Aorta (tissue), 5 donors: ENCODE data around the gene CPEB4. TPM values are rescaled to one million over a fixed set of nuclear protein-coding genes. Genes with fewer than 3 reads are reported as not detected.
A peak's percentile ranks its signal among the peaks of the same experiment; 100 is the strongest.

Experiments
- ATAC-seq: fragments of 200-7000 bp; cut with Tn5 transposase; one replicate; pipeline ENCODE4 v1.9.1; 2022; ENCODE audit warnings: moderate library complexity; ENCODE audit not compliant: low FRiP score
- DNase-seq, 2 donors: peaks; one replicate each; pipeline ENCODE4 v3.0.0-alpha.2; 2020
- H3K27ac ChIP-seq, 2 donors: one replicate each; pipeline ENCODE4 v1.5.1; 2013; ENCODE audit warnings: low read length in 2 of 2, mild to moderate bottlenecking in 2 of 2, moderate library complexity in 2 of 2, control low read depth in 1 of 2, inconsistent platforms in 1 of 2, low read depth in 1 of 2
- H3K27me3 ChIP-seq, 2 donors: one replicate each; pipeline ENCODE4 v1.6.1; 2013; ENCODE audit warnings: control low read depth in 1 of 2, low read length in 1 of 2, mild to moderate bottlenecking in 1 of 2, moderate library complexity in 1 of 2; ENCODE audit not compliant: insufficient read depth in 2 of 2, control insufficient read depth in 1 of 2
- H3K36me3 ChIP-seq, 2 donors: one replicate each; pipeline ENCODE4 v1.6.1; 2013; ENCODE audit warnings: control low read depth in 1 of 2, low read length in 1 of 2, mild to moderate bottlenecking in 1 of 2; ENCODE audit not compliant: insufficient read depth in 2 of 2, control insufficient read depth in 1 of 2
- H3K4me1 ChIP-seq, 2 donors: one replicate each; pipeline ENCODE4 v1.6.1; 2013; ENCODE audit warnings: low read length in 2 of 2, control low read depth in 1 of 2, mild to moderate bottlenecking in 1 of 2, moderate library complexity in 1 of 2; ENCODE audit not compliant: insufficient read depth in 2 of 2, control insufficient read depth in 1 of 2
- H3K4me3 ChIP-seq, 2 donors: one replicate each; pipeline ENCODE4 v1.5.1; 2013; ENCODE audit warnings: low read length in 2 of 2, control low read depth in 1 of 2, mild to moderate bottlenecking in 1 of 2
- H3K9me3 ChIP-seq: one replicate; pipeline ENCODE4 v1.6.1; 2013; ENCODE audit warnings: mild to moderate bottlenecking, low read length; ENCODE audit not compliant: control insufficient read depth
- WGBS, 2 donors: extraction: QIAGEN DNeasy Blood & Tissue Kit; methylation state at CpG; one replicate each; pipeline ENCODE4 v1.1.7; 2013; 5-methylcytosine and 5-hydroxymethylcytosine counted together
- intact Hi-C, 2 donors: fragments of 100-400 bp; cut with DNase I; formaldehyde crosslinking; loops; one replicate each; pipeline versions ENCODE4 v1.14.2 to v1.15.0; 2022
- polyA plus RNA-seq, 2 donors: library from polyadenylated mRNA; stranded (reverse); fragments of 200-250 nt; gene quantifications; one replicate each; pipeline ENCODE4 v1.2.3, GENCODE V29; 2013
- total RNA-seq, 2 donors: library from RNA; stranded (reverse); fragmentation: NEBNext Ultra II Directional; extraction: Animal tissue kit (Norgen Biotek cat#: 25700); gene quantifications; one replicate each; pipeline ENCODE4 v1.2.1, GENCODE V29; 2021
- donor health status: healthy with polysubstance abuse.
- donor health status: Bipolar disorder and iron deficiency.
- donor health status: DM: no; HTN: no; CAD: no.
- donor health status: DM: no; HTN: no; CAD: no.
- donor health status: DM: yes; HTN: yes; CAD: no.

Gene CPEB4
- total and polyA plus RNA-seq, 4 donors = 9.0 to 80.1 (median 30.5) TPM

GRCh38 chr5:173968154-173968797, 80.1 kb downstream of the CPEB4 start:
- intact Hi-C loops = no loop called here
- H3K36me3 ChIP-seq = no peaks in the 10 kb centered on the region
- 63 to 70% methylated on average over 9 of the region's 9 CpGs for WGBS, 2 donors
- no peaks in the 10 kb centered on the region for H3K27me3 ChIP-seq
- no peaks in the 10 kb centered on the region for H3K9me3 ChIP-seq
- DNase-seq (no peak), ATAC-seq (no peak)
- peaks cover 0 to 1% of the 10 kb centered on the region in 2 donors for H3K4me1 ChIP-seq
- H3K4me3 ChIP-seq = no peak overlapping the region
- no peak overlapping the region for H3K27ac ChIP-seq

GRCh38 chr5:173969167-173970049, 81.3 kb downstream of the CPEB4 start:
- H3K27me3 ChIP-seq = no peaks in the 10 kb centered on the region
- H3K4me3 ChIP-seq = no peak overlapping the region
- H3K27ac ChIP-seq = no peak overlapping the region
- no peak for DNase-seq
- intact Hi-C loops = loop anchor here (5.0 kb wide), 2 partner anchors 82 to 207 kb away; partner anchors contain the start of gene CPEB4 (in 1 of the 2)
- ATAC-seq = no peak
- no peaks in the 10 kb centered on the region for H3K36me3 ChIP-seq
- 80 to 81% methylated on average over 12 of the region's 12 CpGs for WGBS, 2 donors
- H3K9me3 ChIP-seq = no peaks in the 10 kb centered on the region
- H3K4me1 ChIP-seq = peaks cover 0 to 1% of the 10 kb centered on the region in 2 donors

- Histone ChIP-seq H3K4me1 (peaks cover 0 to 1% of the 10 kb centered on the region in 2 donors), H3K4me3 (no peak overlapping the region), H3K27me3 (no peaks in the 10 kb centered on the region), H3K9me3 (no peaks in the 10 kb centered on the region), H3K27ac (no peak overlapping the region), H3K36me3 (no peaks in the 10 kb centered on the region)
- no peak for ATAC-seq
- 38 to 41% methylated on average over 18 of the region's 18 CpGs for whole genome bisulfite sequencing, 2 donors
- intact Hi-C loops = loop anchor here (5.0 kb wide), 2 partner anchors 84 to 209 kb away; partner anchors contain the start of gene CPEB4 (in 1 of the 2)
- DNase-seq = no peak
Observed at GRCh38 chr5:173970878-173971650, 82.9 kb downstream of the CPEB4 start.

- Histone ChIP-seq H3K36me3 (no peaks in the 10 kb centered on the region), H3K4me1 (peaks cover 0 to 1% of the 10 kb centered on the region in 2 donors), H3K4me3 (no peak overlapping the region), H3K27me3 (no peaks in the 10 kb centered on the region), H3K27ac (no peak overlapping the region), H3K9me3 (no peaks in the 10 kb centered on the region)
- WGBS, 2 donors = 94% methylated on average over 5 of the region's 5 CpGs
- intact Hi-C loops = loop anchor here (2.0 to 5.0 kb wide), 3 partner anchors 81 to 210 kb away; partner anchors contain the start of gene CPEB4 (in 1 of the 2)
- no peak for DNase-seq
- no peak for ATAC-seq
Observed at GRCh38 chr5:173971681-173972345, 83.7 kb downstream of the CPEB4 start.

- DNase-seq (no peak), ATAC-seq (peak; percentile 24)
- Histone ChIP-seq H3K9me3 (no peaks in the 10 kb centered on the region), H3K4me3 (no peak overlapping the region), H3K4me1 (peaks cover 0 to 1% of the 10 kb centered on the region in 2 donors), H3K27me3 (no peaks in the 10 kb centered on the region), H3K27ac (no peak overlapping the region), H3K36me3 (no peaks in the 10 kb centered on the region)
- intact Hi-C loops = loop anchor here (2.0 to 5.0 kb wide), 3 partner anchors 82 to 210 kb away; partner anchors contain the start of gene CPEB4 (in 1 of the 2)
- WGBS, 2 donors = 55 to 60% methylated on average over 6 of the region's 6 CpGs
Observed at GRCh38 chr5:173972607-173972924, 84.4 kb downstream of the CPEB4 start.

- Histone ChIP-seq H3K27me3 (no peaks in the 10 kb centered on the region), H3K9me3 (no peaks in the 10 kb centered on the region), H3K4me3 (peak overlapping the region; percentile 5 to 27), H3K27ac (no peak overlapping the region), H3K36me3 (no peaks in the 10 kb centered on the region), H3K4me1 (peaks cover 0 to 1% of the 10 kb centered on the region in 2 donors)
- WGBS, 2 donors = 1 to 2% methylated on average over 30 of the region's 30 CpGs
- ATAC-seq = peak; percentile 93
- intact Hi-C loops = loop anchor here (1.0 to 5.0 kb wide), 4 partner anchors 82 to 354 kb away; partner anchors contain the start of gene CPEB4 (in 1 of the 2)
- peak; percentile 86 to 92 for DNase-seq
Observed at GRCh38 chr5:173972925-173973615, 84.9 kb downstream of the CPEB4 start.

- intact Hi-C loops = loop anchor here (1.0 to 5.0 kb wide), 4 partner anchors 83 to 354 kb away; partner anchors contain the start of gene CPEB4 (in 1 of the 2)
- DNase-seq (no peak), ATAC-seq (peak; percentile 13)
- Histone ChIP-seq H3K36me3 (no peaks in the 10 kb centered on the region), H3K9me3 (no peaks in the 10 kb centered on the region), H3K4me3 (peak overlapping the region in 1 of 2 donors; percentile 27), H3K4me1 (peaks cover 0 to 1% of the 10 kb centered on the region in 2 donors), H3K27ac (no peak overlapping the region), H3K27me3 (no peaks in the 10 kb centered on the region)
- WGBS, 2 donors = 11% methylated on average over 13 of the region's 13 CpGs
Observed at GRCh38 chr5:173973616-173973969, 85.4 kb downstream of the CPEB4 start.
